Measurements from ENCODE around the gene RNF114.

The RNF114 gene

GRCh38 chr20:49984426-49985153 lies 48.4 kb downstream of the RNF114 start:
- TF ChIP-seq SPI1 (IDR thresholded peaks at IDR 0.05; ENCODE audit: borderline replicate concordance, low read depth) (no peak), POLR2AphosphoS5 (IDR thresholded peaks at IDR 0.05; ENCODE audit: low read depth) (no peak), GABPA (IDR thresholded peaks at IDR 0.05; ENCODE audit: low read depth) (no peak)
- TF ChIP-seq, protein P1, sequence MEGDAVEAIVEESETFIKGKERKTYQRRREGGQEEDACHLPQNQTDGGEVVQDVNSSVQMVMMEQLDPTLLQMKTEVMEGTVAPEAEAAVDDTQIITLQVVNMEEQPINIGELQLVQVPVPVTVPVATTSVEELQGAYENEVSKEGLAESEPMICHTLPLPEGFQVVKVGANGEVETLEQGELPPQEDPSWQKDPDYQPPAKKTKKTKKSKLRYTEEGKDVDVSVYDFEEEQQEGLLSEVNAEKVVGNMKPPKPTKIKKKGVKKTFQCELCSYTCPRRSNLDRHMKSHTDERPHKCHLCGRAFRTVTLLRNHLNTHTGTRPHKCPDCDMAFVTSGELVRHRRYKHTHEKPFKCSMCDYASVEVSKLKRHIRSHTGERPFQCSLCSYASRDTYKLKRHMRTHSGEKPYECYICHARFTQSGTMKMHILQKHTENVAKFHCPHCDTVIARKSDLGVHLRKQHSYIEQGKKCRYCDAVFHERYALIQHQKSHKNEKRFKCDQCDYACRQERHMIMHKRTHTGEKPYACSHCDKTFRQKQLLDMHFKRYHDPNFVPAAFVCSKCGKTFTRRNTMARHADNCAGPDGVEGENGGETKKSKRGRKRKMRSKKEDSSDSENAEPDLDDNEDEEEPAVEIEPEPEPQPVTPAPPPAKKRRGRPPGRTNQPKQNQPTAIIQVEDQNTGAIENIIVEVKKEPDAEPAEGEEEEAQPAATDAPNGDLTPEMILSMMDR (IDR thresholded peaks at IDR 0.05; ENCODE audit: insufficient read depth, low read length): no peak
- TF ChIP-seq, protein P2, sequence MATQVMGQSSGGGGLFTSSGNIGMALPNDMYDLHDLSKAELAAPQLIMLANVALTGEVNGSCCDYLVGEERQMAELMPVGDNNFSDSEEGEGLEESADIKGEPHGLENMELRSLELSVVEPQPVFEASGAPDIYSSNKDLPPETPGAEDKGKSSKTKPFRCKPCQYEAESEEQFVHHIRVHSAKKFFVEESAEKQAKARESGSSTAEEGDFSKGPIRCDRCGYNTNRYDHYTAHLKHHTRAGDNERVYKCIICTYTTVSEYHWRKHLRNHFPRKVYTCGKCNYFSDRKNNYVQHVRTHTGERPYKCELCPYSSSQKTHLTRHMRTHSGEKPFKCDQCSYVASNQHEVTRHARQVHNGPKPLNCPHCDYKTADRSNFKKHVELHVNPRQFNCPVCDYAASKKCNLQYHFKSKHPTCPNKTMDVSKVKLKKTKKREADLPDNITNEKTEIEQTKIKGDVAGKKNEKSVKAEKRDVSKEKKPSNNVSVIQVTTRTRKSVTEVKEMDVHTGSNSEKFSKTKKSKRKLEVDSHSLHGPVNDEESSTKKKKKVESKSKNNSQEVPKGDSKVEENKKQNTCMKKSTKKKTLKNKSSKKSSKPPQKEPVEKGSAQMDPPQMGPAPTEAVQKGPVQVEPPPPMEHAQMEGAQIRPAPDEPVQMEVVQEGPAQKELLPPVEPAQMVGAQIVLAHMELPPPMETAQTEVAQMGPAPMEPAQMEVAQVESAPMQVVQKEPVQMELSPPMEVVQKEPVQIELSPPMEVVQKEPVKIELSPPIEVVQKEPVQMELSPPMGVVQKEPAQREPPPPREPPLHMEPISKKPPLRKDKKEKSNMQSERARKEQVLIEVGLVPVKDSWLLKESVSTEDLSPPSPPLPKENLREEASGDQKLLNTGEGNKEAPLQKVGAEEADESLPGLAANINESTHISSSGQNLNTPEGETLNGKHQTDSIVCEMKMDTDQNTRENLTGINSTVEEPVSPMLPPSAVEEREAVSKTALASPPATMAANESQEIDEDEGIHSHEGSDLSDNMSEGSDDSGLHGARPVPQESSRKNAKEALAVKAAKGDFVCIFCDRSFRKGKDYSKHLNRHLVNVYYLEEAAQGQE (IDR thresholded peaks at IDR 0.05; ENCODE audit: insufficient replicate concordance, low read depth): no peak
- no peak for DNase-seq (ENCODE audit: low read depth in 1 of 2, low spot score in 1 of 2)
- Histone ChIP-seq H3K4me3 (replicated peaks; ENCODE audit: insufficient read depth, low read length) (no peak overlapping the region), H3K27ac (replicated peaks) (no peak overlapping the region), H3K27me3 (ENCODE audit: insufficient read depth, poor library complexity, severe bottlenecking) (no peaks in the 10 kb centered on the region)

DNA sequence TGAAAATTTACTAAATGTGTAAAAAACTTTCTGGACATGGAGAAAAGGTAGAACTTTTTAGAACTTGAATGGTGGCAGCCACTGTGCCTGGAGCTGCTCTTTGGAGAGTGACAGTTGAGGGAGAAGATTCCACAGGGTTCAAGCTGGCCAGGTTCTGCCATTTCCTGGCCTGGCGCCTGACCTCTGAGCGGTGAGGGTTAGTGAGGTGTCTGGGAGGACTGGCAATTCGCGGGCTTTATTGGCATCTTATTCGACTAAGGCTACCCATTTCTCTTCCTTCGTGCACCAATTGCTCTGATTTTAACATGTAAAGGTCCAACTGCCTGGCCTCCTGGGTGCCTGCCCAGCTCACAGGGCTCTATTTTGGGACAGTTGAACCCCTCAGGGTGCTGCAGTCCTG lies 49.0 kb downstream of the RNF114 start:
- no peak overlapping the region for H3K4me3 ChIP-seq (replicated peaks; ENCODE audit: insufficient read depth, low read length)
- H3K27ac ChIP-seq (replicated peaks): no peak overlapping the region
- no peaks in the 10 kb centered on the region for H3K27me3 ChIP-seq (ENCODE audit: insufficient read depth, poor library complexity, severe bottlenecking)
- no peak for TF ChIP-seq SPI1 (IDR thresholded peaks at IDR 0.05; ENCODE audit: borderline replicate concordance, low read depth)
- TF ChIP-seq, protein P1 (IDR thresholded peaks at IDR 0.05; ENCODE audit: insufficient read depth, low read length): no peak
- no peak for TF ChIP-seq POLR2AphosphoS5 (IDR thresholded peaks at IDR 0.05; ENCODE audit: low read depth)
- TF ChIP-seq GABPA (IDR thresholded peaks at IDR 0.05; ENCODE audit: low read depth): no peak
- TF ChIP-seq, protein P2 (IDR thresholded peaks at IDR 0.05; ENCODE audit: insufficient replicate concordance, low read depth): no peak
- no peak for DNase-seq (ENCODE audit: low read depth in 1 of 2, low spot score in 1 of 2)

DNA sequence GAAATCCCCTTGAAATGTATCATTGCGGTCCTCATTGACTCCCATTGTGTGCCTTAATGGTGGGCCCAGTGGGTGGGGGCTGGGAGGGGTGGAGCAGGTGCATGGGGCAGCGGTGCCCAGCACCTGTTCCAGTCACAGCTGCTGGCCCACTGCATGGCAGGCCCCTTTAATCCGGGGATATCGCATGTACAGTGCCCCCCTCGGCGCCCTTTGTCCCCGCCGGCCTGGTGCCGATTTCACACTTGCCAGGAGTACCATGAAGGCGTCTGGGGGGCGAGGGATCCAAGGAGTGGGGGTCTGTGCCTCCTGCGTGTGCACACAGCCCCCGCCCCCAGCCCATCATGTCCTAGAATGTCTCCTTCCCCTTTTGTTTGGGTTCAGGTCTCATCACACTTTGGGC lies 49.4 kb downstream of the RNF114 start:
- DNase-seq (ENCODE audit: low read depth in 1 of 2, low spot score in 1 of 2): no peak
- no peaks in the 10 kb centered on the region for H3K27me3 ChIP-seq (ENCODE audit: insufficient read depth, poor library complexity, severe bottlenecking)
- TF ChIP-seq SPI1 (IDR thresholded peaks at IDR 0.05; ENCODE audit: borderline replicate concordance, low read depth): no peak
- TF ChIP-seq GABPA (IDR thresholded peaks at IDR 0.05; ENCODE audit: low read depth): no peak
- H3K27ac ChIP-seq (replicated peaks): no peak overlapping the region
- H3K4me3 ChIP-seq (replicated peaks; ENCODE audit: insufficient read depth, low read length): no peak overlapping the region

DNA sequence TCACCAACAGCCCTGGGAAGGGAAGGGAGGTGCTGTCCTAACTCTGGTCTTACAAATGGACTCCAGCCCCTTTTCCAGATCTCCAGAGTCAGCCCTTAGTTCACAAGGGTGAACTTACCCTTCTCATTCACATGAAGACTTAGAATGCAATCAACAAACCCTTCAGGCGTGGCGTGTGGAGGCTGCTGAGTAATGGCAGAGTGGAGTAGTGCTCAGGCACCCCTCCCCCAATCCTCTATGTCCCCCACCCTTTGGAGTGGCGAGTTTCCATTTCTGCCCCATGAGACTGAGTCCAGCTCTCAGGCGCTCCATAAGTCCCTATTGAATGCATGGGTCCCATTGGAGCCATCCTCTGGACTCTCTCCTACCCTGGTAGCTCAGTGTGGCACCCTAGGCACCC lies 49.9 kb downstream of the RNF114 start:
- Histone ChIP-seq H3K27me3 (ENCODE audit: insufficient read depth, poor library complexity, severe bottlenecking) (no peaks in the 10 kb centered on the region), H3K4me3 (replicated peaks; ENCODE audit: insufficient read depth, low read length) (no peak overlapping the region), H3K27ac (replicated peaks) (no peak overlapping the region)
- no peak for DNase-seq (ENCODE audit: low read depth in 1 of 2, low spot score in 1 of 2)
- TF ChIP-seq, protein P1 (IDR thresholded peaks at IDR 0.05; ENCODE audit: insufficient read depth, low read length): no peak
- TF ChIP-seq POLR2AphosphoS5 (IDR thresholded peaks at IDR 0.05; ENCODE audit: low read depth) (no peak), SPI1 (IDR thresholded peaks at IDR 0.05; ENCODE audit: borderline replicate concordance, low read depth) (no peak), GABPA (IDR thresholded peaks at IDR 0.05; ENCODE audit: low read depth) (no peak)
- TF ChIP-seq, protein P2 (IDR thresholded peaks at IDR 0.05; ENCODE audit: insufficient replicate concordance, low read depth): no peak
